GM19438 (cell line): ENCODE results near the gene NRXN3.

Experiments used
- ATAC-seq: cut with Tn5 transposase; IDR thresholded peaks from one replicate; pipeline ENCODE4 v1.9.1; 2021; ENCODE audit warnings: low read depth; ENCODE audit not compliant: unreplicated experiment

The NRXN3 gene

GRCh38 chr14:78612666-78613065 lies 442.5 kb downstream of the NRXN3 start:
- ATAC-seq = no peak

GRCh38 chr14:78614593-78614992 lies 444.4 kb downstream of the NRXN3 start:
- no peak for ATAC-seq

- no peak for ATAC-seq
Observed at GRCh38 chr14:78617735-78618134, 447.6 kb downstream of the NRXN3 start.

GRCh38 chr14:78618368-78618767 lies 448.2 kb downstream of the NRXN3 start:
- no peak for ATAC-seq

- ATAC-seq = no peak
Observed at GRCh38 chr14:78627114-78627513, 456.9 kb downstream of the NRXN3 start.

- ATAC-seq = no peak
Observed at GRCh38 chr14:78631551-78631950, 461.4 kb downstream of the NRXN3 start.

GRCh38 chr14:78633752-78634151 lies 463.6 kb downstream of the NRXN3 start:
- ATAC-seq = no peak

GRCh38 chr14:78637489-78637888 lies 467.3 kb downstream of the NRXN3 start:
- no peak for ATAC-seq

GRCh38 chr14:78637908-78638475 lies 467.8 kb downstream of the NRXN3 start:
- no peak for ATAC-seq

- no peak for ATAC-seq
Observed at GRCh38 chr14:78638926-78639325, 468.8 kb downstream of the NRXN3 start.

GRCh38 chr14:78644824-78645559 lies 474.8 kb downstream of the NRXN3 start:
- no peak for ATAC-seq

GRCh38 chr14:78652727-78653126 lies 482.6 kb downstream of the NRXN3 start:
- no peak for ATAC-seq

- ATAC-seq = no peak
Observed at GRCh38 chr14:78653173-78653572, 483.0 kb downstream of the NRXN3 start.

- ATAC-seq = no peak
Observed at GRCh38 chr14:78657451-78657850, 487.3 kb downstream of the NRXN3 start.

- ATAC-seq = no peak
Observed at GRCh38 chr14:78664841-78665240, 494.7 kb downstream of the NRXN3 start.

GRCh38 chr14:78666336-78667056 lies 496.3 kb downstream of the NRXN3 start:
- ATAC-seq = no peak

GRCh38 chr14:78667141-78667540 lies 497.0 kb downstream of the NRXN3 start:
- ATAC-seq = no peak

- no peak for ATAC-seq
Observed at GRCh38 chr14:78673845-78674244, 503.7 kb downstream of the NRXN3 start.

- no peak for ATAC-seq
Observed at GRCh38 chr14:78674820-78675219, 504.6 kb downstream of the NRXN3 start.

- ATAC-seq = no peak
Observed at GRCh38 chr14:78683206-78683605, 513.0 kb downstream of the NRXN3 start.

GRCh38 chr14:78683981-78684380 lies 513.8 kb downstream of the NRXN3 start:
- ATAC-seq = no peak

GRCh38 chr14:78688503-78688902 lies 518.3 kb downstream of the NRXN3 start:
- no peak for ATAC-seq
